NCI-H2081 treated with DMSO at 0.1 percent for 48 hours (cell line): ENCODE results near the gene ZBED1.
"Not testable (repeated sequence)": the region's sequence is repeated elsewhere in the genome, so short reads cannot be mapped to it uniquely, and the experiment has no call there.

Source experiments
- DNase-seq: peaks from one replicate; lab custom pipeline; 2025; lab: John Stamatoyannopoulos, UW

The ZBED1 gene

GRCh38 chrX:2497961-2498780 is 2.6 kb downstream of the ZBED1 start:
- no peak for DNase-seq

GRCh38 chrX:2495595-2495994 is 5.2 kb downstream of the ZBED1 start:
- no peak for DNase-seq

GRCh38 chrX:2492531-2493218 is 8.1 kb downstream of the ZBED1 start:
- DNase-seq: no peak

DNA sequence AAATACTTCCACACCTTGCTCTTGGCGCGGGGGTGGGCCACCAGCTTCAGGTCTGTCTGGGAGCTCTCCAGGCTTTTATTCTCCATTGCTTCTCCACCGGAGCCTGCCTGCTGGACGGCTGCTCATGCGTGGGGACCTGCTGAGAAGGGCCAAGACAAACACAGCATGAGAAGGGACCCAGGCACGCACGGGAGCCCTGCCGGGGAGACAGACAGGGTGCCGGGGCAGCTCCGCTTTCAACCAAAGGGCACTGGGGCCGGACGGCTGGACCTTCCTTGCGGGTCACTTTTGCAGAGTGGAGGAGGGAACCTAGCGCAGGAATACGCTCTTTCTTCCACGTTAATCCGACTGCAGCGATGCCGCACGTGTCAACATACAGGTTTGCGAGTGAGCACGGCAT is 10.1 kb downstream of the ZBED1 start:
- no peak for DNase-seq

GRCh38 chrX:2489446-2490445 is 11.0 kb downstream of the ZBED1 start:
- no peak for DNase-seq

DNA sequence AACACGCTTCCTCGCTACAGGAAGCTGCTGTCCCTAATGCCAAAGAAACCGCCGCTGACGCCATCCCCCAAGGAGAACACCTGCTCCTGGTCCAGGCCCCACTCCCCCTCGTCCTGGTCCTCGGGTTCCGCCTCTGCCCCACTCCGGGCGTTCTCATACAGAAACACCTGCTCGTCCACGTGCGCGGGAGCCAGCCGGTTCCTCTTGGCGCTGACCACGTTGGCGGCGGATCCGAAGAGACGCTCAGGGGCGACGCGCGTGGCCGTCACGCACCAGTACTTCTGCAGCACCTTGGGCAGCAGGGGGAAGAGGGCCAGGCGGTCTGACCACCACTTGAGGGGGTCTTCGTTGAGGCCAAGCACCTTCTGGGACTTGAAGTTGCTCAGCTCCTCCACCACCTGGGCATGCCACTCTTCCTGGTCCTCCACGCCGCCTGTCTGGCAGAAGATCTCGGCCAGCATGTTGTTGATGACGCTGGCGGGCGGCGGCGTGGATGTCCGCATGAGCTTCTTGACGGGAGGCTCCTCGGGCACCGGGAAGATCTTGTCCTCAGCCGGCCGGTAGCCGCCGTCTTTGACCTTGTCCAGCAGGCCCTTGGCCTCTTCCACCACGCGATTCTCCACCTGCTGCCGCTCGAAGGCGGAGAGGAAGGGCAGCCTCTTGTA is 12.0 kb downstream of the ZBED1 start:
- DNase-seq: no peak

DNA sequence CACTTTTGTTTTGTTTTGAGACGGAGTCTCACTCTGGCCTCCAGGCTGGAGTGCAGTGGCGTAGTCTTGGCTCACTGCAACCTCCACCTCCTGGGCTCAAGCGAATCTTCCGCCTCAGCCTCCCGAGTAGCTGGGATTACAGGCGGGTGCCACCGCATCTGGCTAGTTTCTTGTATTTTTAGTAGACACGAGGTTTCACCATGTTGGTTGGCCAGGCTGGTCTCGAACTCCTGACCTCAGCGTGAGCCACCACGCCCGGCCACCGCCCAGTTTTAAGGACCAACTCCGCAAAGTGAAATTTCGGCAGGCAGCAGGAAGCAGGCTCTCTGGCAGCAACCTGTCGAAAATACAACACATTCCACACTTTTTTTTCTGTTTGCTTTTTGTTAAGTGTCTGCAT is 13.4 kb downstream of the ZBED1 start:
- DNase-seq: no peak

DNA sequence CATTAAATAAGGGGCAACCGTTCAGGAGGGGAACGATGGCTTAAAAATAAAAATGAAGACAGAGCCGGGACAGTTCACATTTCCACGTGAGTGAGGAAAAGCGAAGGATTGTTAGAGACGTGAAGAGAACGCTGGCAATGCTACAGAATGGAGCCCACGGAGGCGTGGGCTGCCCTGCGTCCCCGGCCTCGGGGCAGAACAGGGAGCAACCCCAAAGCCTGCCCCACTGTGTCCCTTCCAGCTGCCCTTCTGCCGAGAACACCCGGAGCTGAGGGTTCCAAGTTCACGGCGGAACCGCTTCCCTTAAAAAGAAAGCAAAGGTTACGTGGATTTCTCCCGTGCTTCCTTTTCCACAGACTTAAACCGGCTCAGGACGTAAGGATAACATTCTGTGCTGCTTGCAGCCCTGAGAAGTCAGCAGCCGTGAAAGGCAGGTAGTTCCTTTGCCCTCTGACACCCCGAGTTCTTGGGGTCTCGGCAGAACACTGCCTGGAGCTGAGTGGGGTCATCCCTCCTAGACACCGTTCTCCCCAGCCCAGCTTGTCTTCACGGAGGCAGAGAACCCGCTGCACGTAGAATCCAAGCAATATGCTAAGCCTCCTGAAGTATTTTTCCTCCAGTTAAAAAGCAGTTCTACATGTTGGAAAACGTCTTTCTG is 14.2 kb downstream of the ZBED1 start:
- no peak for DNase-seq

- no peak for DNase-seq
Measured at GRCh38 chrX:2485789-2486345, 14.9 kb downstream of the ZBED1 start.

DNA sequence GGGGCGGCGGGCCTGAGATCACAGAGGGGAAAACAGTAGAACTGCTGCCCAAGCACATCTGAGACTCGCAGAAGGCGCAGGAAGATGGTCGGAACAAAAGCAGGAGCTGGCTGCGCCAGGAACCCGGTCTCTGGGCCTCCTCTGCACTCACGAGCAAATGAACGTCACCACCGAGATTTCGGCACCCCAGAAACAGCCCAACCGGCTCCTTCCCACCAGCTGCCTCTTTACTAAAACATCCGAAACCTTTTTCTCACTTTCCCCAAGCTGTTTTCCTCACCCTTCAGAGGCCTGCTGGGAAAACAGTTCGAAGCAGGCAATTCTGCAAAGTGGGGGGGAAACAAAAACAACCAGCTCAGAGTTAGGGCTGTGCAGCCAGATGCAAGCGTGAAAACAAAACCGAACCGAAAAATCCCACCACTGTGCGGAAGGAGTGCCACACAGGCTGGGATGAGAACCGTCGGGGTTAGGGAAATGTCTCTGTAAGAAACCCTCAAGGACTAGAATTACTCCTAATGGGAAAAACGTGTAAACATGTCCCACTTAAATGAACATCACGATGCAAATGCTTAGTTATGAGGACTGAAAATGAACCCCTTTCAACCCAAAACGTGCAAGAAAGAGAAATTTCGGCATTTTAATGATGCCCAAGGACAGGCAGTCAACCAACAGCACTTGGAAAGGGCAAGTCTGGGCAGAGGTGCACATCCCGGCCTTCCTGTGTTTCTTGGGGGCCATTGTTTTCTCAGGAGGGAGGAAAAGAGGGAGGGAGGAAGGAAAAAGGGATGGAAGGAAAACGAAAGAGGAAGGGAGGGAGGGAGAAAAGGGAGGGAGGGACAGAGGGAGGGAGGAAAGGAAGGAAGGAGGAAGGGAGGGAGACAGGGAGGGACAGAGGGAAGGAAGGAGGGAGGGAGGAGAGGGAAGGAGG is 15.8 kb downstream of the ZBED1 start:
- no peak for DNase-seq

- no peak for DNase-seq
Measured at GRCh38 chrX:2484256-2484655, 16.5 kb downstream of the ZBED1 start.

DNA sequence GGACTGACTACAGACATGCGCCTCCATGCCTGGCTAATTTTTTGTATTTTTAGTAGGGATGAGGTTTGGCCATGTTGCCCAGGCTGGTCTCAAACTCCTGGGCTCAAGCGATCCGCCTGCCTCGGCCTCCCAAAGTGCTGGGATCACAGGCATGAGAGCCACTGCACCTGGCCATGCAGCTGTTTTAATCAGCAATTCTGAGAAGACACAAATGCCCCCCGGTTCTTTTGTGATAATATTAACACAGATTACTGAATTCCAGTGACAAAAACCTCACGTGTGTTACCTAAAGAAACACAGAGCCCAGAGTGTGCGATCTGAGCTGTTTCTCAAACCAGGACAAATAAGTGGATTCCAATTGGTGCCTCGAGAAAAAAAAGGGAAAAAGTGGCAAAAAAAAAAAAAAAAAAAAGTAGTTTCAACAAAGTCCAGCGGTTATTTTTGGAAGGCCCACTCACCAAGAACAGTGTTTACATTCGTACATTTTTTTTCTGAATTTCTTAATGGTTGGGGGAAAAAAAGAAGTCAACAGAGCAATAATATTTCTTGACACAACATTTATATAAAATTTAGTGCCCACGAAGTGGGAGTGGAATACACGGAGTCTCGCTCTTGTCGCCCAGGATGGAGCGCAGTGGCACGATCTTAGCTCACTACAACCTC is 17.2 kb downstream of the ZBED1 start:
- no peak for DNase-seq

DNA sequence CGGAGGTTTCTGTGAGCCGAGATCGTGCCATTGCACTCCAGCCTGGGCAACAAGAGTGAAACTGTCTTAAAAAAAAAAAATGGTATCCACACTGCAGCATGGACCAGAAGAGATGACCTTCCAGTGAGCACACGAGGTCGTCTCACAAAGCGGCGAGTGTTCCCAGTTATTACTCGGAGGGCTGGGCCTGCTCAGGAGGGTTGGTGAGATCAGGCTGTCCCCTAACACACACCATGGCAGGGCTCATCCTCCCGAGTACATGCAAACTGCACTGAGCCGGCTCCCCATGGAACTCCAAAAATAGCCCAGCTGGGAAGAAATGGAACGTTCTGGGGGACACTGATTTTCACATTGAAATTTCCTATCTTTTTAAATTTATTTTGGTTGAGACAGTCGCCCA is 19.2 kb downstream of the ZBED1 start:
- DNase-seq: not testable (repeated sequence)

- DNase-seq: not testable (repeated sequence)
Measured at GRCh38 chrX:2479982-2480381, 20.8 kb downstream of the ZBED1 start.

- DNase-seq: no peak
Measured at GRCh38 chrX:2479420-2479780, 21.4 kb downstream of the ZBED1 start.

DNA sequence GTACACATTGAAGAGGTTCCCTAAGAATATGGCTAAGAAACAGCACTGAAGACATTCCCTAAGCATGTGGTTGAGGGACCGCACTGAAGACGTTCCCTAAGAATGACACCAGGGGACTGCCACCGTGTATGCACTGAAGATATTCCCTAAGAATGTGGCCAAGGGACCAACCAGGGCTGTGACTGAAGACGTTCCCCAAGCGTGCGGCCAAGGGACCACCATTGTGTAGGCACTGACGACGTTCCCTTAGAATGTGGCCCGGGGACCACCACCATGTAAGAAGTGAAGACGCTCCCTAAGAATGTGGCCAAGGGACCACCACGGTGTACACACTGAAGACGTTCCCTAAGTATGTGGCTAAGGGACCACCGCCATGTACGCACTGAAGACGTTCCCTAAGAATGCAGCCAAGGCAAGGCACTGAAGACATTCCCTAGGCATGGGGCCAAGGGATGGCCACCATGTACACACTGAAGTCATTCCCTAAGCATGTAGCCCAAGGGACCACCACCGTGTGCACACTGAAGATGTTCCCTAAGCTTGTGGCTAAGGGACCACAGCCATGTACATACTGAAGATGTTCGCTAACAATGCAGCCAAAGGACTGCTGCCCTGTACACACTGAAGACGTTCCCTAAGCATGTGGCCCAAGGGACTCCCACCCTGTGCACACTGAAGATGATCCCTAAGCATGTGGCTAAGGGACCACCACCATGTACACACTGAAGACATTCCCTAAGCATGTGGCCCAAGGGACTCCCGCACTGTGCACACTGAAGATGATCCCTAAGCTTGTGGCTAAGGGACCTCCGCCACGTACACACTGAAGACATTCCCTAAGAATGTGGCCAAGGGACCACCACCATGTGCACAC is 22.0 kb downstream of the ZBED1 start:
- DNase-seq: no peak

DNA sequence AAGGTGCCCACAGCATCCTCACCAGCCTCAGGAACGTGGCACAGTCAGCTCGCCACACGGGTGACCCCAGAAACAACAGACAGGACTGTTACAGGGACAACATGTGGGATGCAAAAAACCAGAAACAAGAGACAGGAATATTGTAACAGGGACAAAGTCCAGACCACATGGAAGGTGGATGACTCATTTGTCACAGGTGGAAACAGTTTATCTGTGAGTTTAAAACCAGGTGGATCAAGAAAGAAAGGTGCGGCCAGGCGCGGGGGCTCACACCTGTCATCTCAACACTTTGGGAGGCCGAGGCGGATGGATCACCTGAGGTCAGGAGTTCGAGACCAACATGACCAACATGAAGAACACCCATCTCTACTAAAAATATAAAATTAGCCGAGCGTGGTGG is 23.5 kb downstream of the ZBED1 start:
- not testable (repeated sequence) for DNase-seq
